Lower lobe of right lung (tissue), 2 donors: Measurements from ENCODE around the gene NPAS2. TPM values are rescaled to one million over a fixed set of nuclear protein-coding genes. Genes with fewer than 3 reads are reported as not detected.
A peak's percentile ranks its signal among the peaks of the same experiment; 100 is the strongest.

Experiments
- ATAC-seq, 2 donors: fragments of 200-7000 bp; cut with Tn5 transposase; one replicate each; pipeline ENCODE4 v1.9.1; 2020 to 2022; ENCODE audit warnings: mild to moderate bottlenecking in 2 of 2, moderate library complexity in 2 of 2
- DNase-seq: peaks from one replicate; pipeline ENCODE4 v3.0.0-alpha.2; 2020
- H3K27ac ChIP-seq: fragments of 200-600 bp; one replicate; pipeline ENCODE4 v1.8.0; 2022
- H3K27me3 ChIP-seq: fragments of 200-600 bp; one replicate; pipeline ENCODE4 v1.8.0; 2022; ENCODE audit warnings: low read depth
- H3K36me3 ChIP-seq: fragments of 200-600 bp; one replicate; pipeline ENCODE4 v1.8.0; 2022; ENCODE audit warnings: mild to moderate bottlenecking
- H3K4me1 ChIP-seq: fragments of 200-600 bp; one replicate; pipeline ENCODE4 v1.8.0; 2022
- H3K4me3 ChIP-seq: fragments of 200-600 bp; one replicate; pipeline ENCODE4 v1.8.0; 2022; ENCODE audit warnings: mild to moderate bottlenecking
- H3K9me3 ChIP-seq: fragments of 200-600 bp; one replicate; pipeline ENCODE4 v1.8.0; 2022
- intact Hi-C: fragments of 100-400 bp; cut with DNase I; formaldehyde crosslinking; loops from one replicate; pipeline ENCODE4 v1.11.0; 2022
- total RNA-seq: library from RNA; stranded (reverse); fragmentation: NEBNext Ultra II Directional; extraction: Animal tissue kit (Norgen Biotek cat#: 25700); gene quantifications from one replicate; pipeline ENCODE4 v1.2.1, GENCODE V29; 2021
- TF ChIP-seq, protein P1 (sequence below): fragments of 200-600 bp; IDR thresholded peaks from one replicate; pipeline ENCODE4 v1.8.0; 2022; ENCODE audit warnings: antibody characterized with exemption, mild to moderate bottlenecking
- donor health status: DM: no; HTN: yes; CAD: no; lungs with severe emphysema.

NPAS2 gene
- total RNA-seq, 1 donor from 2014 or later, result 10.1 TPM

DNA sequence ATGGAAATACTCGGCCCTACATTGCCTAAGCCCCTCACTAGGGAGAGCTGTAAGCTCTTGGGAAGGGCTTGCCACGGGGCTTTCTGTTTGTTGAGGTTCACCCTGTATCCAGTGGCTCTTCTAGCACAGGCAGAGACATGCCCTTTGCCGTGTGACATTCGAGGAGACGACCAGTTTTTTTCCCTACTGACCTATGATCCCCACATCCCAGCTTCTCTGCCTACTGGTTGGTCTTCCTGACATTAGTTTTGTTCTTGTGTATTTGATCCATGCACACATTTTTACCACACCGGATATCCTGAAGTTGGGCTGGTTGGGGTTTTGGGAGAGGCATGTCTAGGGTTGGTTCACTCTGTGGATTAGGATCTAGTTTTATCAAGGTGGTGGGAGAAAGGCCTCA is 69.3 kb downstream of the NPAS2 start:
- Histone ChIP-seq H3K4me3 (no peak overlapping the region), H3K36me3 (no peaks in the 10 kb centered on the region), H3K4me1 (peaks cover 22% of the 10 kb centered on the region), H3K9me3 (no peaks in the 10 kb centered on the region), H3K27me3 (no peaks in the 10 kb centered on the region), H3K27ac (no peak overlapping the region)
- DNase-seq (no peak), ATAC-seq (no peak)
- intact Hi-C loops, result no loop called here
- TF ChIP-seq, protein P1, sequence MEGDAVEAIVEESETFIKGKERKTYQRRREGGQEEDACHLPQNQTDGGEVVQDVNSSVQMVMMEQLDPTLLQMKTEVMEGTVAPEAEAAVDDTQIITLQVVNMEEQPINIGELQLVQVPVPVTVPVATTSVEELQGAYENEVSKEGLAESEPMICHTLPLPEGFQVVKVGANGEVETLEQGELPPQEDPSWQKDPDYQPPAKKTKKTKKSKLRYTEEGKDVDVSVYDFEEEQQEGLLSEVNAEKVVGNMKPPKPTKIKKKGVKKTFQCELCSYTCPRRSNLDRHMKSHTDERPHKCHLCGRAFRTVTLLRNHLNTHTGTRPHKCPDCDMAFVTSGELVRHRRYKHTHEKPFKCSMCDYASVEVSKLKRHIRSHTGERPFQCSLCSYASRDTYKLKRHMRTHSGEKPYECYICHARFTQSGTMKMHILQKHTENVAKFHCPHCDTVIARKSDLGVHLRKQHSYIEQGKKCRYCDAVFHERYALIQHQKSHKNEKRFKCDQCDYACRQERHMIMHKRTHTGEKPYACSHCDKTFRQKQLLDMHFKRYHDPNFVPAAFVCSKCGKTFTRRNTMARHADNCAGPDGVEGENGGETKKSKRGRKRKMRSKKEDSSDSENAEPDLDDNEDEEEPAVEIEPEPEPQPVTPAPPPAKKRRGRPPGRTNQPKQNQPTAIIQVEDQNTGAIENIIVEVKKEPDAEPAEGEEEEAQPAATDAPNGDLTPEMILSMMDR, result no peak

DNA sequence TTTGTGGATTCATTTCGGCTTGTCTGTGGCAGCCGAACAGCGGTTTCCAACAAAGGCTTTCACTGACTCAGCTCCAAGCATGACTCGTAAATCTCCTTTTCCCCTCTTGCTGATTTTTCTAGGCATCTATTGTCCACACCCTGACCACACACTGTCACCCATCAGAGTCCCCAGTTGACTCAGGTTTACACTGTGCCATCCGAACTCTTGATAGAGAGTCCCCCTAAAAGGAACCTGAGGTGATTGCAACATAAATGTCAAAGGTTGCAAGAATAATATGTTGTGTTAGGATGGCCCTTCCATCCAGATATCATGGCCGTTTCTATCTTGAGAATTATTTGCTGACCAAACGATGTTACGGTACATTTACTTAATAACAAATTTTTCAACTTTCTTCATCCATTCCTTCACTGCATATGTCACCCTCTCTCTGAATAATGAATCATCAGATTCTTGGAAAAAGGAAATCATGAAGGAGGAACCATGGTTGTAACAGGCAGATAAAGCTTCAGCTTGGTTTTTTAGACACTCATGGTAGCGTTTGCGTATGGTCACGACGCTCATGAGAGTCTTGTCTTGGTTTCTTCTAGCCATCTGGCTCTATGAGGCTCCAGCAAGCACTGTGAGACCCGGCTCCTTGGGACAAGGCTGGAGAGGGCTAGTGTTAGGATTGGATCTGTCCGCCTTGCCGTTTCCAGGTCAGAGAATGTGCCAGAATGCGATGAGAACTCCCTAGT is 72.1 kb downstream of the NPAS2 start:
- Histone ChIP-seq H3K4me3 (no peak overlapping the region), H3K36me3 (no peaks in the 10 kb centered on the region), H3K9me3 (no peaks in the 10 kb centered on the region), H3K27me3 (no peaks in the 10 kb centered on the region), H3K27ac (no peak overlapping the region), H3K4me1 (peaks cover 12% of the 10 kb centered on the region)
- ATAC-seq (peak in 1 of 2 donors; percentile 35), DNase-seq (no peak)
- intact Hi-C loops, result no loop called here
- TF ChIP-seq, protein P1, result no peak

DNA sequence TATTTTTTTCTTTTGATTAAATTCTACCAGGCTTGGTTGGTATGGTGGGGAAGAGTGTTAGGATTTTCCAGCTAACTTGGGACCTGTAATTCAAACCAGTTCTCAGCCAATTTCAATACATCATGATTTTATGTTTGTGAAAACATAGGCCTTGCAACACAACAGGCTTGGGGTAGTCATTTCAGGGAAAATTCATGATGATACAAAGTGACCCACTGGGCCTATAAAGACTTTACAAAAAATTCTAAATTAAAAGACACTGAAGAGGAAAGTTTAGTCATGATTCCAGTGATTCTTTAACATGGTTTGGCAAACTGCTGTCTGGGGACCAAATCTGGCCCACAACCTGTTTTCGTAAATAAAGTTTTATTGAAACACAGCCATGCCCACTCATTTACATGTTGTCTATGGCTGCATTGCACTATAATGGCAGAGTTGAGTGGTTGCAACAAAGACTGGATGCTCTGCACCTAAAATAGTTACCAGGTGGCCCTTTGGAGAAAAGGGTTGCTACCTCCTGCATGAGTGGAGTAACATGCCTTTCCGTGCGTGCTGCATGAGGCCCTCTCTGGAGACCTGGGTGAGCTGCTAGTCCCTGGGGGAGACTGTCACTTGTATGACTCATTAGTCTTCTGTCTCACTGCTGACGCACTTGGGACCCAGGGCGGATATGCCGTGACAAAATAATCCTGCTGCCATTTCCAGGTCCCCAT is 73.6 kb downstream of the NPAS2 start:
- Histone ChIP-seq H3K27me3 (no peaks in the 10 kb centered on the region), H3K27ac (no peak overlapping the region), H3K4me3 (no peak overlapping the region), H3K36me3 (no peaks in the 10 kb centered on the region), H3K4me1 (peaks cover 8% of the 10 kb centered on the region), H3K9me3 (no peaks in the 10 kb centered on the region)
- TF ChIP-seq, protein P1, result no peak
- no peak for DNase-seq
- ATAC-seq, result no peak
- intact Hi-C loops, result no loop called here

DNA sequence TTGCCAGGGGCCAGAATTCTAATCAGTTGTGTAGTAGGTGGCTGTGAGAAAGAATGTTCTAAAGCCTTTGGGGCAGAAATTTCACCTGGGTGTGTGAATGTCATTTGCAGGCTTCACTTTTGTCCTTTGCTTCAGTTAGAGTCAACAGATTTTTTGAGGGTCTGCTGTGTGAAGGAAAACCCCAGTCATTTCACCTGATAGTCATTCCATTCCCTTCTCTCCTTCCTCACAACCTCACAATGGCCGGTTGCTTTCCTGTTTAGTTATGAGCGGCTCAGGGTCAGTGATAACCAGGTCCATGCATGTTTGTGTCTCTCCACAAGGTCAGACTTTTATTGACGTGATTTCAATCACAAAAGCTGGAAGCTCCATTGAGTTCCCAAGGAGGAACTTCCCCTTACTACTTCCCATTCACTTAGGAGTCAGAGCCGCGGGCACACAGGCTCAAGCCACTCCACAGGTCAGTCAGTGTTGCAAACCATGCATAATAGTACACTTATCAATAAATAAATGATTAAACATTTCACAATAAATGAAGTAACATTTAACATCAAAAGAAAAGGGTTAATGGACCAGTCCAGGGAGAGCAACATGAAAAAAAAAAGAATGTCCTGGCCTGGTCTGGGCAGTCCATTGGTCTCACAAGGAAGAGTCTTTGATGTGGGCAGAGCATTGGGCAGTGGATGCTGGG is 74.3 kb downstream of the NPAS2 start:
- no peak overlapping the region for H3K4me3 ChIP-seq
- DNase-seq, result no peak
- H3K4me1 ChIP-seq, result peaks cover 8% of the 10 kb centered on the region
- no peak overlapping the region for H3K27ac ChIP-seq
- TF ChIP-seq, protein P1, result no peak
- intact Hi-C loops, result no loop called here
- no peaks in the 10 kb centered on the region for H3K9me3 ChIP-seq
- no peak for ATAC-seq
- H3K36me3 ChIP-seq, result no peaks in the 10 kb centered on the region
- H3K27me3 ChIP-seq, result no peaks in the 10 kb centered on the region

DNA sequence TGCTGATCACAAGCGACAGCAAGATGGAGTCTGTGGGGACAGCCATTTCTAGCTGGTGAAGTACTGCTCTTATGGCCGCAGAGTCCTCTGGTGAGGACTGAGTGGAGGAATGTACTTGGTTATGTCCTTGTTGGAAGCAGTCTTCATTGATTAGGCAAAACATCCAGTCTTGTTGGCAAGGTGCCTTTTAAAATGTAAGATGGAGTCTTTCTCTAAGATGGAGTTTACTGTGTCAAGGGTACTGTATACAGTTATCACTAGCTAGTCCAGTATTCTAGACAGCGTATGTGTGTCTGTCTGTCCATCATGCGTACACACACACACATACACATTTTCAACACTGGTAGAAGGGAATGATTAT is 74.8 kb downstream of the NPAS2 start:
- Histone ChIP-seq H3K4me3 (no peak overlapping the region), H3K27me3 (no peaks in the 10 kb centered on the region), H3K9me3 (no peaks in the 10 kb centered on the region), H3K27ac (no peak overlapping the region), H3K36me3 (no peaks in the 10 kb centered on the region), H3K4me1 (peaks cover 8% of the 10 kb centered on the region)
- DNase-seq (no peak), ATAC-seq (no peak)
- intact Hi-C loops, result no loop called here
- TF ChIP-seq, protein P1, result no peak
